ENCODE results near the gene TANGO2. TPM values are rescaled to one million over a fixed set of nuclear protein-coding genes. Genes with fewer than 3 reads are reported as not detected.

TANGO2 gene
- total RNA-seq, 1 donor: 43.8 TPM

- peak; percentile 67 for DNase-seq (ENCODE audit: insufficient read length, low spot score, missing footprints)
- H3K9me3 ChIP-seq (ENCODE audit: low read depth, low read length): no peaks in the 10 kb centered on the region
- no peak overlapping the region for H2AFZ ChIP-seq (ENCODE audit: low read length)
- H3K36me3 ChIP-seq (ENCODE audit: insufficient read depth, low read length): peaks cover 44% of the 10 kb centered on the region
- no peak overlapping the region for H3K4me3 ChIP-seq (ENCODE audit: insufficient read depth, low read length)
- no peak overlapping the region for H3K27ac ChIP-seq (ENCODE audit: low read depth, low read length)
- H3K27me3 ChIP-seq (ENCODE audit: insufficient read depth, low read length): no peaks in the 10 kb centered on the region
- H3K4me2 ChIP-seq (ENCODE audit: insufficient read depth, low read length): no peak overlapping the region
- H3K4me1 ChIP-seq (ENCODE audit: insufficient read depth, low read length): no peaks in the 10 kb centered on the region
- TF ChIP-seq CTCF (IDR thresholded peaks at IDR 0.05; ENCODE audit: extremely low read depth, low read depth, low read length): no peak
- H3K79me2 ChIP-seq (ENCODE audit: insufficient read depth, low read length): peaks cover 19% of the 10 kb centered on the region
- H4K20me1 ChIP-seq (ENCODE audit: insufficient read depth, low read length): peaks cover 10% of the 10 kb centered on the region
Measured at GRCh38 chr22:20040327-20041200, 19.7 kb downstream of the TANGO2 start.

GRCh38 chr22:20043057-20043996 is 22.4 kb downstream of the TANGO2 start:
- Histone ChIP-seq H3K79me2 (ENCODE audit: insufficient read depth, low read length) (no peaks in the 10 kb centered on the region), H3K27ac (ENCODE audit: low read depth, low read length) (no peak overlapping the region), H3K4me2 (ENCODE audit: insufficient read depth, low read length) (no peak overlapping the region), H3K9me3 (ENCODE audit: low read depth, low read length) (no peaks in the 10 kb centered on the region), H3K4me3 (ENCODE audit: insufficient read depth, low read length) (no peak overlapping the region), H3K36me3 (ENCODE audit: insufficient read depth, low read length) (peaks cover 38% of the 10 kb centered on the region), H3K27me3 (ENCODE audit: insufficient read depth, low read length) (no peaks in the 10 kb centered on the region), H3K4me1 (ENCODE audit: insufficient read depth, low read length) (no peaks in the 10 kb centered on the region), H4K20me1 (ENCODE audit: insufficient read depth, low read length) (no peaks in the 10 kb centered on the region), H2AFZ (ENCODE audit: low read length) (no peak overlapping the region)
- TF ChIP-seq CTCF (IDR thresholded peaks at IDR 0.05; ENCODE audit: extremely low read depth, low read depth, low read length): no peak
- peak; percentile 85 for DNase-seq (ENCODE audit: insufficient read length, low spot score, missing footprints)

GRCh38 chr22:20043997-20044342 is 23.1 kb downstream of the TANGO2 start:
- TF ChIP-seq CTCF (IDR thresholded peaks at IDR 0.05; ENCODE audit: extremely low read depth, low read depth, low read length): no peak
- peak; percentile 5 for DNase-seq (ENCODE audit: insufficient read length, low spot score, missing footprints)
- Histone ChIP-seq H3K36me3 (ENCODE audit: insufficient read depth, low read length) (peaks cover 39% of the 10 kb centered on the region), H3K4me2 (ENCODE audit: insufficient read depth, low read length) (no peak overlapping the region), H2AFZ (ENCODE audit: low read length) (no peak overlapping the region), H3K9me3 (ENCODE audit: low read depth, low read length) (no peaks in the 10 kb centered on the region), H3K27ac (ENCODE audit: low read depth, low read length) (no peak overlapping the region), H3K79me2 (ENCODE audit: insufficient read depth, low read length) (peaks cover under 1% of the 10 kb centered on the region), H3K4me3 (ENCODE audit: insufficient read depth, low read length) (no peak overlapping the region), H3K4me1 (ENCODE audit: insufficient read depth, low read length) (no peaks in the 10 kb centered on the region), H3K27me3 (ENCODE audit: insufficient read depth, low read length) (no peaks in the 10 kb centered on the region), H4K20me1 (ENCODE audit: insufficient read depth, low read length) (no peaks in the 10 kb centered on the region)

Data from osteoblast (primary cell).